ENCODE results near the gene UBE3C. TPM values are rescaled to one million over a fixed set of nuclear protein-coding genes. Genes with fewer than 3 reads are reported as not detected.

UBE3C gene
- total RNA-seq, 4 donors from 2014 or later: 60.7 to 68.7 (median 64.7) TPM

GRCh38 chr7:157116762-157117161 lies 22.0 kb upstream of the UBE3C start:
- TF ChIP-seq POLR2A (IDR thresholded peaks at IDR 0.05) (no peak), EP300 (IDR thresholded peaks at IDR 0.05) (no peak), CTCF (IDR thresholded peaks at IDR 0.05) (no peak)
- no peak for DNase-seq (ENCODE audit: low spot score in 2 of 2)
- 94 to 97% methylated on average over 5 of the region's 5 CpGs for WGBS, 2 donors

GRCh38 chr7:157117796-157118195 lies 20.9 kb upstream of the UBE3C start:
- no peak overlapping the region for H3K27ac ChIP-seq

More at GRCh38 chr7:157116762-157117161, 22.0 kb upstream of the UBE3C start:
- H3K4me3 ChIP-seq: no peak overlapping the region
- no peaks in the 10 kb centered on the region for H3K36me3 ChIP-seq
- H3K9me3 ChIP-seq: peaks cover 0 to 22% (median 0%) of the 10 kb centered on the region in 4 donors
- H3K4me1 ChIP-seq: no peaks in the 10 kb centered on the region
- no peaks in the 10 kb centered on the region for H3K27me3 ChIP-seq
- no peak overlapping the region for H3K27ac ChIP-seq

GRCh38 chr7:157120181-157120580 lies 18.5 kb upstream of the UBE3C start:
- H3K27ac ChIP-seq: no peak overlapping the region
- H3K4me3 ChIP-seq: no peak overlapping the region
- no peak for DNase-seq (ENCODE audit: low spot score in 2 of 2)
- H3K36me3 ChIP-seq: no peaks in the 10 kb centered on the region
- no peaks in the 10 kb centered on the region for H3K27me3 ChIP-seq
- 86 to 87% methylated on average over 8 to 14 of the region's 14 CpGs for WGBS, 2 donors
- H3K9me3 ChIP-seq: peaks cover 0 to 11% (median 0%) of the 10 kb centered on the region in 4 donors
- H3K4me1 ChIP-seq: no peaks in the 10 kb centered on the region
- TF ChIP-seq POLR2A (IDR thresholded peaks at IDR 0.05) (no peak), EP300 (IDR thresholded peaks at IDR 0.05) (no peak), CTCF (IDR thresholded peaks at IDR 0.05) (no peak)

More at GRCh38 chr7:157117796-157118195, 20.9 kb upstream of the UBE3C start:
- TF ChIP-seq POLR2A (IDR thresholded peaks at IDR 0.05) (no peak), CTCF (IDR thresholded peaks at IDR 0.05) (no peak), EP300 (IDR thresholded peaks at IDR 0.05) (no peak)
- Histone ChIP-seq H3K27me3 (no peaks in the 10 kb centered on the region), H3K36me3 (no peaks in the 10 kb centered on the region), H3K4me1 (no peaks in the 10 kb centered on the region), H3K4me3 (no peak overlapping the region), H3K9me3 (peaks cover 0 to 16% (median 0%) of the 10 kb centered on the region in 4 donors)
- WGBS, 2 donors: 87 to 94% methylated on average over 2 of the region's 2 CpGs
- DNase-seq (ENCODE audit: low spot score in 2 of 2): no peak

- no peak for TF ChIP-seq POLR2A (IDR thresholded peaks at IDR 0.05)
- Histone ChIP-seq H3K9me3 (peaks cover 0 to 11% (median 0%) of the 10 kb centered on the region in 4 donors), H3K27me3 (no peaks in the 10 kb centered on the region), H3K36me3 (no peaks in the 10 kb centered on the region), H3K4me3 (no peak overlapping the region), H3K4me1 (no peaks in the 10 kb centered on the region), H3K27ac (no peak overlapping the region)
- no peak for DNase-seq (ENCODE audit: low spot score in 2 of 2)
- 88 to 90% methylated on average over 12 to 18 of the region's 18 CpGs for WGBS, 2 donors
Measured at GRCh38 chr7:157121184-157121715, 17.5 kb upstream of the UBE3C start.

- Histone ChIP-seq H3K36me3 (no peaks in the 10 kb centered on the region), H3K27ac (no peak overlapping the region), H3K4me1 (no peaks in the 10 kb centered on the region), H3K9me3 (peaks cover 0 to 3% (median 0%) of the 10 kb centered on the region in 4 donors), H3K4me3 (no peak overlapping the region), H3K27me3 (no peaks in the 10 kb centered on the region)
- WGBS, 2 donors: 75 to 77% methylated on average over 12 of the region's 12 CpGs
- TF ChIP-seq CTCF (IDR thresholded peaks at IDR 0.05): no peak
- no peak for TF ChIP-seq POLR2A (IDR thresholded peaks at IDR 0.05)
- no peak for TF ChIP-seq EP300 (IDR thresholded peaks at IDR 0.05)
- DNase-seq (ENCODE audit: low spot score in 2 of 2): no peak
Measured at GRCh38 chr7:157122800-157123495, 15.8 kb upstream of the UBE3C start.
